GM18511 (cell line): ENCODE results near the gene MUC4.
"Not testable (repeated sequence)": the region's sequence is repeated elsewhere in the genome, so short reads cannot be mapped to it uniquely, and the experiment has no call there.

Source experiments
- ATAC-seq: cut with Tn5 transposase; IDR thresholded peaks from one replicate; pipeline ENCODE4 v1.9.1; 2021; ENCODE audit warnings: mild to moderate bottlenecking, moderate library complexity; ENCODE audit not compliant: unreplicated experiment

Gene MUC4

GRCh38 chr3:195813916-195814640 is 2.3 kb upstream of the MUC4 start:
- no peak for ATAC-seq

DNA sequence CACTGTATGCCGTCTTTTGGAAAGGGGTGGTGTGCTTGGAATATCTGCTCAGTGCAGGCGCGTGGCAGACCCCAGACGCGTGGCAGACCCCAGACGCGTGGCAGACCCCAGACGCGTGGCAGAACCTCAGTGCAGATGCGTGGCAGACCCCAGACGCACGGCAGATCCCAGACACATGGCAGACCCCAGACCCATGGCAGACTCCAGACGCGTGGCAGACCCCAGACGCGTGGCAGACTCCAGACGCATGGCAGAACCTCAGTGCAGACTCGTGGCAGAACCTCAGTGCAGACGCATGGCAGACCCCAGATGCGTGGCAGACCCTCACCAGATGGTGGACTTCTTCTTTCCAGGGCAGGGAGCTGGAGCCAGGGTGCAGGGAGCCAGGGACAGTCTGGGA is 637 bp upstream of the MUC4 start:
- no peak for ATAC-seq

GRCh38 chr3:195810455-195810845 is 1.3 kb downstream of the MUC4 start:
- no peak for ATAC-seq

- no peak for ATAC-seq
These were observed 1.8 kb downstream of the MUC4 start for GRCh38 chr3:195809796-195810454.

DNA sequence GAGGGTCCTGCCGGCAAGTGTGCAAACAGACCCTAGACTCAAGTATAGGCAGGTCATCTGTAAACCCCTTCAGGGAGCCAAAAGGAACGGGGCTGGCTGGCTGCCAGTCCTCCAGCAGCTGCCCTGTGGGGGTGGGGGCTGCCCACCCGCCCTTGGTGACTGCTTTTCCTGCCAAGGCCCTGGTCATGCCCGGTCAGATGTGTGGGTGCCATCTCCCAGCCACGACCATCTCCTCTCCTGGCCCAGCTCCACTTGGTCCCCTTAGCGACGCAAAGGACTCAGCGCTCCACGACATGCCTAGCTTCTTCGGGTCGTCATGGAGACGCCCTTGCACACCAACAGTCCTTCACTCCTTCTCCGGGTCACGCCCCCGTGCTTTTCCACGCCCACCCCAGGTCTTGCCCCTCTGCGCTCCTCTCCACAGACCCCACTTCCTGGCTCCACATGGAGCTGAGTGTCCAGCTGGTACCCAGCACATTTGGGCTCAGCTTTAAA is 2.4 kb downstream of the MUC4 start:
- no peak for ATAC-seq

DNA sequence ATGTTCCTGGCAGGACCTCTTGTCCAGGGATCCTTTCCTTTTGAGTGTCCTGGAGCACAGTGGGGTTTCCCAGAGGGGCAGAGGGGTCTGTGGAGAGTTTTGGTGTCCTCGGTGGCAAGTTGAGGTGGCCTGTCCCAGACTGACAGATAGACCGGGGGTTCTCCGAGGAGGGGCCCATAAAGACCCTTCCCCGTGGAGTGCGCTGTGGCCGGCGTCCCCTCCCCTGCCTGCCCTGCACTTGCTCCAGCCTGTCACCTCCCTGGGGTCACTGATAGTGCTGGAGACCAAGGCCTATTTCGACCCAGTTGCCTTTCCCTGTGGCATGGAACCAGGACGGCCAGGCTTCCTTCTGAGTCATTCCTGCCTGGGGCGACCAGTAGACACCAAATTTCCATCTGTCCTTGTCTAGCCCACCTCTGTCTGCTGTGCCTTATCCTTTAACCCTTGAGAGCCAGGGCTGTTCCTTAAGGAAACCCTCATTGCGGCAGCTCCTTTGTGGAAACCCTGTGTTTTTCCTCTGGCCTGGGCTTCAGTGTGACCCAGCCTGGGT is 2.9 kb downstream of the MUC4 start:
- ATAC-seq, result no peak

DNA sequence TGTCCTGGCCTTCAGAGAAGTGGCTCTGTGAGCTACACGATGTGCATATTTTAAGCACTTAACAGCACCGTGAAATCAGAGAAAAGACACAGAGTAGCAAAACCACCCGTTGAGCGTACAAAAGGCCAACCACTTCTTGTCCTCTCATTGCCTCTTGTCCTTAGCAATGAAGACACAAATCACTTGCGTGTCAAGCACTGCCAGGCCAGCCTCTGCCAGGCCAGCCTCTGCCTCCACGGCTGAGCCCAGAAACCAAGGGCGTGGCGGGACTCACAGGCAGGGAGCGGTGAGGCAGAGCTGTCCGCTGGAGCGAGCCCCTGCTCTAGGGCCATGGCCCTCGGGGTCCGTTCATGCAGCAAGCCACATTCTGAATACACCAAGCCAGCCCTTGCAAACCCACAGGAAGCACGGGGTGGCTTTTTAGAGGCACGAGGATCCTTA is 4.0 kb downstream of the MUC4 start:
- no peak for ATAC-seq

DNA sequence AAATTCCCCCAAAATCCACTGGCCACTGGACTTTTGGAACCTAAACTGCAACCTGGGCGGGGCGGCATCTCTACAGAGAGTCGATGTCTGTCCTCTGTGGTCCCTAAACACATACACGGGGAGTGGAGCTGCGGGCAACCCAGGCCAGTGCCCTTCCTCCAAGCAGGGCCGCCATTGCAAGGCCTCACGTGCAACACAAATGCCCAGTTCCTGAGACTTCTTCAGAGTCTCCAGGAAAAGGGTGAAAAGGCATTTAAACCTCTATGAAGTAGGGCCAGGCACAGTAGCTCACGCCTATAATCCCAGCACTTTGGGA is 4.9 kb downstream of the MUC4 start:
- ATAC-seq, result no peak

DNA sequence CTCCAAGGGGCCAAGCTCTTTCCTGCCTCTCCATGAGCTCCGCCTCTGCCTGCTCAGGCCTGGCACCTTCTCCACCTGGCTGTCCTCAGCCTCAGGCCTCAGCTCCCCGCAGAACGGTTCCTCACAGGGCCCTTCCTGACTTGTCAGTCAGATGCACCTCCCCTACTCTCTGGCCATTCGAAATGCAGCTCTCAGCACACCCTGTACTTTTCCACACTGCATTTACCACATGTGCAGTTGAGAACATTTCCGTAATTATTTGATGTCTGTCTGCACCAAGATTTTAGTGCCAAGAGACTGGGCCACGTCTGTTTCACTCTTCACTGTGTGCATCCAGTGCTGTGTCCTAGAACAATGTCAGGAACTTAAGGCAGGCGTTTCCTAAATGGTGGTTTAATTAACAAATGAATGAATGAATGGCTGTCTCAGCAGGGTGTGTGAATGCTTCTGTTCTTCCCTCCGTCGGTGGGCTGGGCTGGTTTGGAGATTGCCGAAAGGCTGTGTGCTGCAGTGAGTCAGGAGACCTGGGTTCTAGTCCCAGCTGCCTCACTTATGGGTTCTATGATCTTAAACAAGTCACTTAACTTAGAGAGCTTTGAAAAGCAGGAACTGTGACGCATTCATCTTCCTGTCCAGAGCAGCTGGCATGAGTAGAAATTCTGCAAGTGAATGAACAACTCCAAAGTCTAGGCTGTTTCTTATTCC is 5.4 kb downstream of the MUC4 start:
- ATAC-seq, result no peak

- not testable (repeated sequence) for ATAC-seq
These were observed 6.1 kb downstream of the MUC4 start for GRCh38 chr3:195805588-195805987.

- ATAC-seq, result no peak
These were observed 6.5 kb downstream of the MUC4 start for GRCh38 chr3:195805181-195805580.

DNA sequence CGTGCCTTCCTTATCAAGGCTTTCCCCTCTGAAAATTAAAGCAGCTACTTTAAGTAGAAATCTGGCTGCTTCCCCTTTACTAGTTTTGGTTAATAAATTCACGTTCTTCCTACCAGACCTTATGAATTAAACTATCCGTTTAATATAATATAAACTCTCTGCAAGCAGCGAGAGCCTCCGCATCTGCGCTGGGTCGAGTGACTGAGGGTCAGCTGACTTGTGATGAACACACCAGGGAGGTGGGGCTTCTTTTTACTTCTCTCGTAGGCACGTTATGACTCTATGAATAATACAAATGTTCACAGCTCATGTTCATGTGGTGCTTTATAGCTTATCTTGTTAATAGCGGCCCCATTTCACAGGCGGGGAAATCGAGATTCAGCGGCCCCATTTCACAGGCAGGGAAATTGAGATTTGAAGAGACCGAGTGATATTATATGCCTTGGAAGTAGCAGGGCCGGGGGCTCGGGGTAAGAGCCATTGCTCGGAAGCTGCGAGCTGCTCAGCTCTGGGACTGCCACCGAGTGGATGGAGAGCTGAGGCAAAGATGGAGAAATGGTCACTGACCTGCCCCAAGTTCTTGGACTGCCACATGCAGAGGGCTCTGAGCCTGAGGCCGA is 8.3 kb downstream of the MUC4 start:
- ATAC-seq, result no peak

DNA sequence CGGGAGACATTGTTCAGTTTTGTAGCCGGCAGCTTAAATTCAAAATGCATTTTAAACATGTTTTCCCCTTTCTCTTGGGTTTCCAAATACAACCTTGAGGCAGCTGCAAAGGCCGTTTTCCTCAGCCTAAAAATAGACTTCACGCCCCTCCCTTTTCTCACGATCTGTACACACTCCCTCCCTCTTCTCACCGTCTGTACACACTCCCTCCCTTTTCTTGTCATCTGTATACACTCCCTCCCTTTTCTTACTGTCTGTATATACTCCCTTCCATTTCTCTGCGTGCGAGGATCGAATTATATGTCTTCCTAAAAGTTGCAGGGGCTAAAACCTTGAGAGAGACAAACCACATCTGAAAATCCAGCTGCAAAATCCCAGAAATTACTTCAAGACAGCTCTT is 8.9 kb downstream of the MUC4 start:
- no peak for ATAC-seq

GRCh38 chr3:195802261-195802701 is 9.4 kb downstream of the MUC4 start:
- ATAC-seq, result no peak

GRCh38 chr3:195801251-195802183 is 10.2 kb downstream of the MUC4 start:
- no peak for ATAC-seq

DNA sequence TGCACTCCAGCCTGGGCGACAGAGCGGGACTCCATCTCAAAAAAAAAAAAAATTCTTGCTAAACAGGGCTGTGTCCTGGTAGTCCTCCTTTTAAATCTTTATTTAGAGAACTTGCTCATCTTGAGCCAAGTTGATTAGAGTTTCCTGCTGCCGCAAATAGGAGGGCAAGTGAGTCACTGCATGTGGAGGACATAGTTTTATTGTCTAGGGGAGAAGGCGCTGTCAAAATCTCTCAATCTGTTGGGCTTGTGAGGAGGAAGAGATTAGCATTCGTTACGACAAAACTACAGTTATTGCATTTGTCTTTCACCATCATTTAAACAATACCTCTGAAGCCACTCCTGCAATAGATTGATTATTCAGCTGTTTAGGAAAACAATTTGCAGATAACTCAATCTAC is 11.5 kb downstream of the MUC4 start:
- no peak for ATAC-seq

- ATAC-seq, result no peak
These were observed 14.9 kb downstream of the MUC4 start for GRCh38 chr3:195796795-195797194.

- ATAC-seq, result no peak
These were observed 17.0 kb downstream of the MUC4 start for GRCh38 chr3:195794708-195795107.

DNA sequence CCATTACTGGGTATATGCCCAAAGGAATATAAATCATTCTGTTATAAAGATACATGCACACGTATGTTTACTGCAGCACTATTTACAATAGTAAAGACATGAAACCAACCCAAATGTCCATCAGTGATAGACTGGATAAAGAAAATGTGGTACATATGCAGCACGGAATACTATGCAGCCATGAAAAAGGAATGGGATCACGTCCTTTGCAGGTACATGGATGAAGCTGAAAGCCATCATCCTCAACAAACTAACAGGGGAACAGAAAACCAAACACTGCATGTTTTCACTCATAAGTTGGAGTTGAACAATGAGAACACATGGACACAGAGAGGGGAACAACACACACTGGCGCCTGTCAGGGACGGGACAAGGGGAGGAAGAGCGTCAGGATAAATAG is 19.1 kb downstream of the MUC4 start:
- not testable (repeated sequence) for ATAC-seq

- ATAC-seq, result no peak
These were observed 20.8 kb downstream of the MUC4 start for GRCh38 chr3:195790901-195791300.
